A673 (cell line): ENCODE data around the gene SEMA6B.

Experiments used
- CTCF ChIP-seq: fragments of 300-800, 200-600 bp; sonication (generic); conservative IDR thresholded peaks from 2 replicates; pipeline ENCODE4 v1.5.1; 2017; ENCODE audit warnings: low read depth, mild to moderate bottlenecking, antibody characterized with exemption, low read length, moderate library complexity, mixed read lengths
- EZH2 ChIP-seq: fragments of 200-600 bp; sonication (generic); IDR thresholded peaks from 2 replicates; pipeline ENCODE4 v1.6.1; 2017; ENCODE audit warnings: borderline replicate concordance, low read depth, mild to moderate bottlenecking, mixed read lengths, antibody characterized with exemption, low read length; ENCODE audit not compliant: poor library complexity, severe bottlenecking

GRCh38 chr19:4541114-4541805 lies 18.2 kb downstream of the SEMA6B start:
- TF ChIP-seq CTCF (no peak), EZH2 (no peak)
